HEK293 (cell line): ENCODE measurements around the gene ZCCHC3.

ENCODE experiments used
- CTCF ChIA-PET: fragments of 350-600 bp; formaldehyde crosslinking; extraction: SDS; loops from one replicate; lab custom pipeline; 2021; ENCODE audit warnings: antibody characterized with exemption; lab: Yijun Ruan, JAX
- POLR2A ChIA-PET: fragments of 300-600 bp; formaldehyde crosslinking; extraction: SDS; loops from one replicate; lab custom pipeline; 2020; ENCODE audit warnings: antibody characterized with exemption, inconsistent platforms; lab: Yijun Ruan, JAX
- H3K27ac ChIP-seq: fragments of 200-500 bp; sonication (Bioruptor generic); 2 replicates; pipeline ENCODE4 v1.5.1; 2014; ENCODE audit warnings: low read depth, low read length, control low read depth, inconsistent platforms; ENCODE audit errors: extremely low read depth
- H3K36me3 ChIP-seq, 2 experiments: fragments of 200-500 bp in 1 of 2; sonication (Bioruptor generic) in 1 of 2; 1 replicate in 1 of 2; 2 replicates in 1 of 2; pipeline ENCODE4 v1.5.1; 2014 to 2017; ENCODE audit warnings: inconsistent platforms in 2 of 2, low read length in 2 of 2; ENCODE audit not compliant: control insufficient read depth in 2 of 2, insufficient read depth in 1 of 2
- H3K4me1 ChIP-seq: fragments of 200-500 bp; sonication (Bioruptor generic); 2 replicates; pipeline ENCODE4 v1.5.1; 2014; ENCODE audit warnings: mild to moderate bottlenecking, low read length, inconsistent platforms; ENCODE audit not compliant: control insufficient read depth, insufficient read depth
- H3K4me3 ChIP-seq: 2 replicates; pipeline ENCODE4 v1.5.1; 2011; ENCODE audit warnings: low read depth, mild to moderate bottlenecking, control low read depth, low read length, moderate library complexity
- H3K9me3 ChIP-seq: fragments of 200-500 bp; sonication (Bioruptor generic); 2 replicates; pipeline ENCODE4 v1.5.1; 2014; ENCODE audit warnings: low read depth, low read length, inconsistent platforms; ENCODE audit not compliant: control insufficient read depth, insufficient read depth
- ATF2 ChIP-seq: fragments of 450-650 bp; formaldehyde crosslinking; IDR thresholded peaks from 2 replicates; pipeline ENCODE4 v1.5.1; 2016; ENCODE audit warnings: missing biosample characterization, missing genetic modification characterization, low read depth
- BCL11B ChIP-seq: fragments of 450-650 bp; formaldehyde crosslinking; IDR thresholded peaks from 2 replicates; pipeline ENCODE4 v1.5.1; 2016; ENCODE audit warnings: low read depth, missing biosample characterization, missing genetic modification characterization
- GLIS1 ChIP-seq: fragments of 450-650 bp; formaldehyde crosslinking; IDR thresholded peaks from 2 replicates; pipeline ENCODE4 v1.5.1; 2016; ENCODE audit warnings: missing biosample characterization, missing genetic modification characterization
- IKZF3 ChIP-seq: fragments of 450-650 bp; IDR thresholded peaks from 2 replicates; pipeline ENCODE4 v1.5.0; 2018; ENCODE audit warnings: missing biosample characterization, mild to moderate bottlenecking, missing genetic modification characterization, moderate library complexity
- KLF7 ChIP-seq: fragments of 450-650 bp; formaldehyde crosslinking; IDR thresholded peaks from 2 replicates; pipeline ENCODE4 v1.5.1; 2016; ENCODE audit warnings: missing biosample characterization, missing genetic modification characterization, borderline replicate concordance
- MZF1 ChIP-seq: fragments of 450-650 bp; formaldehyde crosslinking; IDR thresholded peaks from 2 replicates; pipeline ENCODE4 v1.5.1; 2017; ENCODE audit warnings: missing biosample characterization, missing genetic modification characterization, borderline replicate concordance
- PRDM4 ChIP-seq: fragments of 450-650 bp; formaldehyde crosslinking; IDR thresholded peaks from 2 replicates; pipeline ENCODE4 v1.5.1; 2017; ENCODE audit warnings: missing biosample characterization, missing genetic modification characterization
- TRIM28 ChIP-seq: IDR thresholded peaks from 2 replicates; pipeline ENCODE4 v1.6.1; 2011; ENCODE audit warnings: low read length, control low read depth, borderline replicate concordance
- TSHZ1 ChIP-seq: fragments of 450-650 bp; formaldehyde crosslinking; IDR thresholded peaks from 2 replicates; pipeline ENCODE4 v1.5.1; 2016; ENCODE audit warnings: missing biosample characterization, missing genetic modification characterization, borderline replicate concordance
- ZBTB17 ChIP-seq: fragments of 450-650 bp; formaldehyde crosslinking; IDR thresholded peaks from 2 replicates; pipeline ENCODE4 v1.5.1; 2016; ENCODE audit warnings: missing biosample characterization, missing genetic modification characterization
- ZBTB49 ChIP-seq: fragments of 450-650 bp; formaldehyde crosslinking; IDR thresholded peaks from 2 replicates; pipeline ENCODE4 v1.5.1; 2016; ENCODE audit warnings: missing biosample characterization, missing genetic modification characterization, low read depth
- ZFP37 ChIP-seq: fragments of 450-650 bp; formaldehyde crosslinking; IDR thresholded peaks from 2 replicates; pipeline ENCODE4 v1.5.1; 2016; ENCODE audit warnings: missing biosample characterization, missing genetic modification characterization
- ZIC2 ChIP-seq: fragments of 450-650 bp; formaldehyde crosslinking; IDR thresholded peaks from 2 replicates; pipeline ENCODE4 v1.5.1; 2016; ENCODE audit warnings: missing biosample characterization, missing genetic modification characterization
- ZNF10 ChIP-seq: fragments of 450-650 bp; formaldehyde crosslinking; IDR thresholded peaks from 2 replicates; pipeline ENCODE4 v1.5.1; 2017; ENCODE audit warnings: missing biosample characterization, missing genetic modification characterization
- ZNF140 ChIP-seq: fragments of 450-650 bp; formaldehyde crosslinking; IDR thresholded peaks from 2 replicates; pipeline ENCODE4 v1.5.1; 2016; ENCODE audit warnings: missing biosample characterization, missing genetic modification characterization
- ZNF184 ChIP-seq: fragments of 450-650 bp; IDR thresholded peaks from 2 replicates; pipeline ENCODE4 v1.5.1; 2018; ENCODE audit warnings: missing biosample characterization, mild to moderate bottlenecking, missing genetic modification characterization
- ZNF221 ChIP-seq: fragments of 450-650 bp; formaldehyde crosslinking; IDR thresholded peaks from 2 replicates; pipeline ENCODE4 v1.5.1; 2017; ENCODE audit warnings: missing biosample characterization, missing genetic modification characterization, borderline replicate concordance
- ZNF239 ChIP-seq: fragments of 450-650 bp; formaldehyde crosslinking; IDR thresholded peaks from 2 replicates; pipeline ENCODE4 v1.5.1; 2016; ENCODE audit warnings: missing biosample characterization, missing genetic modification characterization
- ZNF350 ChIP-seq: fragments of 450-650 bp; formaldehyde crosslinking; IDR thresholded peaks from 2 replicates; pipeline ENCODE4 v1.5.0; 2017; ENCODE audit warnings: missing biosample characterization, mild to moderate bottlenecking, missing genetic modification characterization
- ZNF596 ChIP-seq: fragments of 450-650 bp; IDR thresholded peaks from 2 replicates; pipeline ENCODE4 v1.5.0; 2018; ENCODE audit warnings: missing biosample characterization, mild to moderate bottlenecking, missing genetic modification characterization, moderate library complexity
- ZNF624 ChIP-seq: fragments of 450-650 bp; formaldehyde crosslinking; IDR thresholded peaks from 2 replicates; pipeline ENCODE4 v1.5.1; 2017; ENCODE audit warnings: missing biosample characterization, missing genetic modification characterization
- ZNF629 ChIP-seq: fragments of 450-650 bp; formaldehyde crosslinking; IDR thresholded peaks from 2 replicates; pipeline ENCODE4 v1.5.1; 2017; ENCODE audit warnings: missing biosample characterization, missing genetic modification characterization
- ZNF692 ChIP-seq: fragments of 450-650 bp; formaldehyde crosslinking; IDR thresholded peaks from 2 replicates; pipeline ENCODE4 v1.5.1; 2016; ENCODE audit warnings: missing biosample characterization, missing genetic modification characterization
- ZNF837 ChIP-seq: fragments of 450-650 bp; formaldehyde crosslinking; IDR thresholded peaks from 2 replicates; pipeline ENCODE4 v1.5.1; 2016; ENCODE audit warnings: missing biosample characterization, missing genetic modification characterization
- ZSCAN23 ChIP-seq: fragments of 450-650 bp; formaldehyde crosslinking; IDR thresholded peaks from 2 replicates; pipeline ENCODE4 v1.5.1; 2016; ENCODE audit warnings: missing biosample characterization, missing genetic modification characterization

The ZCCHC3 gene

GRCh38 chr20:251354-251753 lies 46.0 kb upstream of the ZCCHC3 start:
- Histone ChIP-seq H3K9me3 (no peaks in the 10 kb centered on the region; the same call in 1 of the 2 replicates), H3K4me1 (no peaks in the 10 kb centered on the region), H3K4me3 (no peak overlapping the region), H3K36me3 (no peaks in the 10 kb centered on the region), H3K27ac (no peak overlapping the region)
- POLR2A ChIA-PET = no interaction called here
- CTCF ChIA-PET = no interaction called here
- TF ChIP-seq ZNF184 (no peak), BCL11B (tag by site-specific recombination) (no peak), ZBTB17 (tag by site-specific recombination) (no peak), ZNF350 (tag by site-specific recombination) (no peak), ZNF221 (tag by site-specific recombination) (no peak), ATF2 (tag by site-specific recombination) (no peak), TRIM28 (no peak), TSHZ1 (no peak), KLF7 (tag by site-specific recombination) (no peak), ZNF624 (tag by site-specific recombination) (no peak), IKZF3 (tag by site-specific recombination) (no peak), ZNF239 (tag by site-specific recombination) (no peak)

- no peaks in the 10 kb centered on the region for H3K9me3 ChIP-seq
- no peak overlapping the region for H3K27ac ChIP-seq
- no peak overlapping the region for H3K4me3 ChIP-seq
- POLR2A ChIA-PET = no interaction called here
- no peaks in the 10 kb centered on the region for H3K36me3 ChIP-seq
- CTCF ChIA-PET = interaction anchor here (0.6 to 1.7 kb wide), 4 partner anchors 14 to 1970 kb away, joined by 3 to 8 read pairs (median 4); no protein-coding TSS in a partner anchor
- TF ChIP-seq PRDM4 (tag by site-specific recombination) = no peak
- TF ChIP-seq ZNF10 (tag by site-specific recombination) = no peak
- TF ChIP-seq ZNF629 (tag by site-specific recombination) = no peak
- no peak for TF ChIP-seq ZSCAN23 (tag by site-specific recombination)
- no peak for TF ChIP-seq ZNF692 (tag by site-specific recombination)
- TF ChIP-seq ZFP37 (tag by site-specific recombination) = no peak
- TF ChIP-seq ZIC2 (tag by site-specific recombination) = peak; percentile 63
- peak; percentile 74 for TF ChIP-seq GLIS1
- TF ChIP-seq ZNF837 = no peak
- TF ChIP-seq MZF1 = no peak
- TF ChIP-seq ZBTB49 (tag by site-specific recombination) = no peak
- TF ChIP-seq ZNF140 (tag by site-specific recombination) = no peak
- TF ChIP-seq ZNF596 (tag by site-specific recombination) = no peak
- H3K4me1 ChIP-seq = no peaks in the 10 kb centered on the region
Observed at GRCh38 chr20:252801-253200, 44.6 kb upstream of the ZCCHC3 start.
